Measurements from ENCODE around the gene ANKFY1. TPM values are rescaled to one million over a fixed set of nuclear protein-coding genes. Genes with fewer than 3 reads are reported as not detected.

The ANKFY1 gene
- total and polyA plus RNA-seq, 9 of the 15 experiments (the other 6 are each of a cell fraction or from before 2014, with no cell fraction given): 4.3 to 25.6 (median 12.2) TPM

DNA sequence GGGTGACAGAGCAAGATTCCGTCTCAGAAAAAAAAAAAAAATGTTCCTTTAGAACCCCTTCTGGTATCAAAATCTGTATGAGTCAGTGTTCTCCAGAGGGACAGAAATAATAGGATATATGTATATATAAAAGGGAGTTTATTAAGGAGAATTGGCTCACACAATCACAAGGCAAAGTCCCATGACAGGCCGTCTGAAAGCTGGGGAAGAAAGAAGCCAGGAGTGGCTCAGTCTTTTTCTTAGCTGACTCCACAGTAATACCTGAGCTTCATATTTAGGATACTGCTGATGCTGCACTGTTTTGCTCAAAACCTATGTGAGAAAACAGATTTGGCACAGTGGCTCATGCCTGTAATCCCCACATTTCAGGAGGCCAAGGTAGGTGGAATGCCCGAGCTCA lies 143.4 kb downstream of the ANKFY1 start:
- Histone ChIP-seq H2AFZ (ENCODE audit: low read depth, low read length) (no peak overlapping the region), H3K4me2 (ENCODE audit: insufficient read depth, low read length) (no peak overlapping the region), H3K79me2 (ENCODE audit: control insufficient read depth, insufficient read depth, low read length) (no peaks in the 10 kb centered on the region; the same call in 2 of the 3 replicates), H3K4me1 (replicated peaks in 1 of 2; ENCODE audit: control insufficient read depth in 2 of 2, insufficient read depth in 2 of 2, low read length in 2 of 2) (no peaks in the 10 kb centered on the region), H3K9me1 (ENCODE audit: control insufficient read depth, insufficient read depth, low read length) (no peaks in the 10 kb centered on the region), H3K4me3 (no peak overlapping the region), H3K9me3 (replicated peaks; ENCODE audit: control insufficient read depth, insufficient read depth, low read depth, low read length) (no peaks in the 10 kb centered on the region), H3K27ac (ENCODE audit: extremely low read depth, low read depth, low read length) (no peak overlapping the region), H4K20me1 (replicated peaks; ENCODE audit: control insufficient read depth, insufficient read depth, low read length) (no peaks in the 10 kb centered on the region; the same call in 1 of the 2 replicates), H3K27me3 (ENCODE audit: control insufficient read depth in 2 of 2, insufficient read depth in 2 of 2, low read length in 2 of 2) (no peaks in the 10 kb centered on the region), H3K36me3 (ENCODE audit: control insufficient read depth, insufficient read depth, low read length) (peaks cover 49% of the 10 kb centered on the region; the same call in 2 of the 3 replicates), H3K9ac (ENCODE audit: insufficient read depth in 1 of 2, low read depth in 2 of 2, low read length in 2 of 2) (no peak overlapping the region)
- DNase-seq (ENCODE audit: extremely low read depth in 1 of 4, low spot score in 3 of 4): no peak
- BruUV-seq (replicated peaks): no TSS peak
- CTCF ChIA-PET (ENCODE audit: low intra/inter-chr PET ratio): no interaction called here
- WGBS (ENCODE audit: insufficient coverage, low coverage, missing lambda C conversion rate): 88% methylated on average over 3 of the region's 3 CpGs
- intact Hi-C loops (cut with micrococcal nuclease): no loop called here
- no peak for FAIRE-seq
- in situ Hi-C loops (cut with MboI): no loop called here
- TF ChIP-seq HMGN3 (IDR thresholded peaks at IDR 0.05; ENCODE audit: borderline replicate concordance, extremely low read depth, insufficient read length, low read depth, low read length) (no peak), SLC30A9 (CRISPR knock-in tag; IDR thresholded peaks at IDR 0.05) (no peak), ARHGAP35 (IDR thresholded peaks at IDR 0.05; ENCODE audit: partially characterized antibody) (no peak), CBFB (CRISPR knock-in tag; IDR thresholded peaks at IDR 0.05) (no peak), FOXJ3 (CRISPR knock-in tag; IDR thresholded peaks at IDR 0.05) (no peak), RNF2 (IDR thresholded peaks at IDR 0.05) (no peak), BRF1 (IDR thresholded peaks at IDR 0.05; ENCODE audit: borderline replicate concordance, extremely low read depth, insufficient read length) (no peak), ETS2 (tag; IDR thresholded peaks at IDR 0.05; ENCODE audit: borderline replicate concordance, poor library complexity, severe bottlenecking) (no peak), DDX20 (tag; IDR thresholded peaks at IDR 0.05; ENCODE audit: low read depth) (no peak), ZBTB1 (CRISPR knock-in tag; IDR thresholded peaks at IDR 0.05; ENCODE audit: borderline replicate concordance, low read depth) (no peak), SMAD4 (CRISPR knock-in tag; conservative IDR thresholded peaks at IDR 0.05) (no peak), NFYB (IDR thresholded peaks at IDR 0.05; ENCODE audit: extremely low read depth, insufficient read length) (no peak), ZNF766 (CRISPR knock-in tag; conservative IDR thresholded peaks at IDR 0.05) (no peak), TAF9B (IDR thresholded peaks at IDR 0.05; ENCODE audit: partially characterized antibody) (no peak)
- TF ChIP-seq, protein P1, sequence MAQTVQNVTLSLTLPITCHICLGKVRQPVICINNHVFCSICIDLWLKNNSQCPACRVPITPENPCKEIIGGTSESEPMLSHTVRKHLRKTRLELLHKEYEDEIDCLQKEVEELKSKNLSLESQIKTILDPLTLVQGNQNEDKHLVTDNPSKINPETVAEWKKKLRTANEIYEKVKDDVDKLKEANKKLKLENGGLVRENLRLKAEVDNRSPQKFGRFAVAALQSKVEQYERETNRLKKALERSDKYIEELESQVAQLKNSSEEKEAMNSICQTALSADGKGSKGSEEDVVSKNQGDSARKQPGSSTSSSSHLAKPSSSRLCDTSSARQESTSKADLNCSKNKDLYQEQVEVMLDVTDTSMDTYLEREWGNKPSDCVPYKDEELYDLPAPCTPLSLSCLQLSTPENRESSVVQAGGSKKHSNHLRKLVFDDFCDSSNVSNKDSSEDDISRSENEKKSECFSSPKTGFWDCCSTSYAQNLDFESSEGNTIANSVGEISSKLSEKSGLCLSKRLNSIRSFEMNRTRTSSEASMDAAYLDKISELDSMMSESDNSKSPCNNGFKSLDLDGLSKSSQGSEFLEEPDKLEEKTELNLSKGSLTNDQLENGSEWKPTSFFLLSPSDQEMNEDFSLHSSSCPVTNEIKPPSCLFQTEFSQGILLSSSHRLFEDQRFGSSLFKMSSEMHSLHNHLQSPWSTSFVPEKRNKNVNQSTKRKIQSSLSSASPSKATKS (CRISPR knock-in tag; IDR thresholded peaks at IDR 0.05): no peak
- TF ChIP-seq, protein P2, sequence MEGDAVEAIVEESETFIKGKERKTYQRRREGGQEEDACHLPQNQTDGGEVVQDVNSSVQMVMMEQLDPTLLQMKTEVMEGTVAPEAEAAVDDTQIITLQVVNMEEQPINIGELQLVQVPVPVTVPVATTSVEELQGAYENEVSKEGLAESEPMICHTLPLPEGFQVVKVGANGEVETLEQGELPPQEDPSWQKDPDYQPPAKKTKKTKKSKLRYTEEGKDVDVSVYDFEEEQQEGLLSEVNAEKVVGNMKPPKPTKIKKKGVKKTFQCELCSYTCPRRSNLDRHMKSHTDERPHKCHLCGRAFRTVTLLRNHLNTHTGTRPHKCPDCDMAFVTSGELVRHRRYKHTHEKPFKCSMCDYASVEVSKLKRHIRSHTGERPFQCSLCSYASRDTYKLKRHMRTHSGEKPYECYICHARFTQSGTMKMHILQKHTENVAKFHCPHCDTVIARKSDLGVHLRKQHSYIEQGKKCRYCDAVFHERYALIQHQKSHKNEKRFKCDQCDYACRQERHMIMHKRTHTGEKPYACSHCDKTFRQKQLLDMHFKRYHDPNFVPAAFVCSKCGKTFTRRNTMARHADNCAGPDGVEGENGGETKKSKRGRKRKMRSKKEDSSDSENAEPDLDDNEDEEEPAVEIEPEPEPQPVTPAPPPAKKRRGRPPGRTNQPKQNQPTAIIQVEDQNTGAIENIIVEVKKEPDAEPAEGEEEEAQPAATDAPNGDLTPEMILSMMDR (IDR thresholded peaks at IDR 0.05 in 2 of 3, conservative IDR thresholded peaks at IDR 0.05 in 1 of 3; ENCODE audit: insufficient read depth in 2 of 3, low read depth in 1 of 3, low read length in 3 of 3): no peak
- TF ChIP-seq, protein P3, sequence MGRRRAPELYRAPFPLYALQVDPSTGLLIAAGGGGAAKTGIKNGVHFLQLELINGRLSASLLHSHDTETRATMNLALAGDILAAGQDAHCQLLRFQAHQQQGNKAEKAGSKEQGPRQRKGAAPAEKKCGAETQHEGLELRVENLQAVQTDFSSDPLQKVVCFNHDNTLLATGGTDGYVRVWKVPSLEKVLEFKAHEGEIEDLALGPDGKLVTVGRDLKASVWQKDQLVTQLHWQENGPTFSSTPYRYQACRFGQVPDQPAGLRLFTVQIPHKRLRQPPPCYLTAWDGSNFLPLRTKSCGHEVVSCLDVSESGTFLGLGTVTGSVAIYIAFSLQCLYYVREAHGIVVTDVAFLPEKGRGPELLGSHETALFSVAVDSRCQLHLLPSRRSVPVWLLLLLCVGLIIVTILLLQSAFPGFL (CRISPR knock-in tag; IDR thresholded peaks at IDR 0.05): no peak
- TF ChIP-seq, protein P4, sequence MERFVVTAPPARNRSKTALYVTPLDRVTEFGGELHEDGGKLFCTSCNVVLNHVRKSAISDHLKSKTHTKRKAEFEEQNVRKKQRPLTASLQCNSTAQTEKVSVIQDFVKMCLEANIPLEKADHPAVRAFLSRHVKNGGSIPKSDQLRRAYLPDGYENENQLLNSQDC (CRISPR knock-in tag; IDR thresholded peaks at IDR 0.05): no peak
- POLR2A ChIA-PET: interaction anchor here (1.1 kb wide), 1 partner anchor 23 kb away, joined by 3 read pairs; the partner anchor contains the start of genes CYB5D2 and ZZEF1
- ATAC-seq: no peak

All from K562 (cell line).